Measurements from ENCODE around the gene ARSJ. TPM values are rescaled to one million over a fixed set of nuclear protein-coding genes. Genes with fewer than 3 reads are reported as not detected.

ARSJ gene
- total and polyA plus RNA-seq, 4 donors = 2.3 to 20.6 (median 6.6) TPM

DNA sequence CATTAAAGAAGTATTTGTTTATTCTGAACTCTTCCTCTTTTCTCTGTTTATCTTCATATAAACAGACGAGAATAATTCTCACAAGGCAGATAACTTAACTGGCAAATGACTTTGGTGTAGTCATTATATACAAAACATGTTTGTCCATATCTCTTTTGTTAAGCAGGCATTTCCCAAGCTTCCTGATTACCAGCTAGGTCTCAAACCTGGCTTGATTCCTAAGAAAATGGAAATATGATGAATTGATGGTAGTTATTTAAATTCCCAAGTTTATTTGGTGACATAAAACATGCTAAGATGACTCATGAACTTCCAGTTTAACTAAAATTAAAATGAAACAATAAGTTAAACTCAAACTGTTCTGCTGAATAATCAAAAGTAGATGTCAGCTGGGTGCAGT is 96.8 kb downstream of the ARSJ start:
- H3K4me1 ChIP-seq (ENCODE audit: control insufficient read depth in 5 of 5, insufficient read depth in 5 of 5, low read length in 5 of 5) = peaks cover 0 to 8% (median 0%) of the 10 kb centered on the region in 5 donors
- H3K36me3 ChIP-seq (ENCODE audit: control insufficient read depth in 4 of 4, insufficient read depth in 4 of 4, low read length in 4 of 4) = no peaks in the 10 kb centered on the region
- no peaks in the 10 kb centered on the region for H3K27me3 ChIP-seq (ENCODE audit: control insufficient read depth in 3 of 3, insufficient read depth in 3 of 3, low read length in 2 of 3)
- WGBS, 2 donors = 49 to 56% methylated on average over 1 of the region's 1 CpG
- no peak overlapping the region for H3K27ac ChIP-seq (ENCODE audit: low read depth in 1 of 2, low read length in 1 of 2)
- DNase-seq = peak in 1 of 3 donors; percentile 18
- H3K4me3 ChIP-seq = no peak overlapping the region
- TF ChIP-seq, protein P1, sequence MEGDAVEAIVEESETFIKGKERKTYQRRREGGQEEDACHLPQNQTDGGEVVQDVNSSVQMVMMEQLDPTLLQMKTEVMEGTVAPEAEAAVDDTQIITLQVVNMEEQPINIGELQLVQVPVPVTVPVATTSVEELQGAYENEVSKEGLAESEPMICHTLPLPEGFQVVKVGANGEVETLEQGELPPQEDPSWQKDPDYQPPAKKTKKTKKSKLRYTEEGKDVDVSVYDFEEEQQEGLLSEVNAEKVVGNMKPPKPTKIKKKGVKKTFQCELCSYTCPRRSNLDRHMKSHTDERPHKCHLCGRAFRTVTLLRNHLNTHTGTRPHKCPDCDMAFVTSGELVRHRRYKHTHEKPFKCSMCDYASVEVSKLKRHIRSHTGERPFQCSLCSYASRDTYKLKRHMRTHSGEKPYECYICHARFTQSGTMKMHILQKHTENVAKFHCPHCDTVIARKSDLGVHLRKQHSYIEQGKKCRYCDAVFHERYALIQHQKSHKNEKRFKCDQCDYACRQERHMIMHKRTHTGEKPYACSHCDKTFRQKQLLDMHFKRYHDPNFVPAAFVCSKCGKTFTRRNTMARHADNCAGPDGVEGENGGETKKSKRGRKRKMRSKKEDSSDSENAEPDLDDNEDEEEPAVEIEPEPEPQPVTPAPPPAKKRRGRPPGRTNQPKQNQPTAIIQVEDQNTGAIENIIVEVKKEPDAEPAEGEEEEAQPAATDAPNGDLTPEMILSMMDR (IDR thresholded peaks at IDR 0.05; ENCODE audit: control extremely low read depth, extremely low read depth) = no peak
- ATAC-seq (ENCODE audit: insufficient read depth, low FRiP score) = no peak
- no peaks in the 10 kb centered on the region for H3K9me3 ChIP-seq (ENCODE audit: control insufficient read depth in 4 of 4, insufficient read depth in 3 of 4, low read length in 3 of 4)
- no peak overlapping the region for H3K9ac ChIP-seq (ENCODE audit: insufficient read depth in 1 of 2, low read length in 2 of 2)

DNA sequence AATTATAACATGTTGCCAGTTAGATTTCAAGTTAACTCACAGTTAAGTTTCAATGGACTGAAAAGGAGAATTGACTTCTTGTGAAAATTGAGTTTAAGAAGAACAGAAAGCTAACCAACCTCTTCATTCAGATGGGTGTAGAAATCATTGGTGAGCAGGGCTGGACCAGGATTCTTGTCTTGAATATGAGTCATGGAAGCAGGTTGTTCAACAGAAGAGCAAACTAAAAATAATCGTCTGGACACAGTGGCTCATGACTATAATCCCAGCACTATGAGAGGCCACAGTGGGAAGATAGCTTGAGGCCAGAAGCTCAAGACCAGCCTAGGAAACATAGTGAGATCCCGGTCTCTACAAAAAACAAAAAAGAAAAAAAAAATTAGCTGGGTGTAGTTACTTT is 98.2 kb downstream of the ARSJ start:
- H3K4me1 ChIP-seq (ENCODE audit: control insufficient read depth in 5 of 5, insufficient read depth in 5 of 5, low read length in 5 of 5) = peaks cover 0 to 8% (median 0%) of the 10 kb centered on the region in 5 donors
- 79 to 86% methylated on average over 2 of the region's 2 CpGs for WGBS, 2 donors
- H3K9me3 ChIP-seq (ENCODE audit: control insufficient read depth in 4 of 4, insufficient read depth in 3 of 4, low read length in 3 of 4) = no peaks in the 10 kb centered on the region
- H3K27ac ChIP-seq (ENCODE audit: low read depth in 1 of 2, low read length in 1 of 2) = no peak overlapping the region
- no peaks in the 10 kb centered on the region for H3K27me3 ChIP-seq (ENCODE audit: control insufficient read depth in 3 of 3, insufficient read depth in 3 of 3, low read length in 2 of 3)
- TF ChIP-seq, protein P1 (IDR thresholded peaks at IDR 0.05; ENCODE audit: control extremely low read depth, extremely low read depth) = no peak
- DNase-seq (no peak), ATAC-seq (ENCODE audit: insufficient read depth, low FRiP score) (no peak)
- H3K36me3 ChIP-seq (ENCODE audit: control insufficient read depth in 4 of 4, insufficient read depth in 4 of 4, low read length in 4 of 4) = no peaks in the 10 kb centered on the region
- no peak overlapping the region for H3K9ac ChIP-seq (ENCODE audit: insufficient read depth in 1 of 2, low read length in 2 of 2)
- H3K4me3 ChIP-seq = no peak overlapping the region

DNA sequence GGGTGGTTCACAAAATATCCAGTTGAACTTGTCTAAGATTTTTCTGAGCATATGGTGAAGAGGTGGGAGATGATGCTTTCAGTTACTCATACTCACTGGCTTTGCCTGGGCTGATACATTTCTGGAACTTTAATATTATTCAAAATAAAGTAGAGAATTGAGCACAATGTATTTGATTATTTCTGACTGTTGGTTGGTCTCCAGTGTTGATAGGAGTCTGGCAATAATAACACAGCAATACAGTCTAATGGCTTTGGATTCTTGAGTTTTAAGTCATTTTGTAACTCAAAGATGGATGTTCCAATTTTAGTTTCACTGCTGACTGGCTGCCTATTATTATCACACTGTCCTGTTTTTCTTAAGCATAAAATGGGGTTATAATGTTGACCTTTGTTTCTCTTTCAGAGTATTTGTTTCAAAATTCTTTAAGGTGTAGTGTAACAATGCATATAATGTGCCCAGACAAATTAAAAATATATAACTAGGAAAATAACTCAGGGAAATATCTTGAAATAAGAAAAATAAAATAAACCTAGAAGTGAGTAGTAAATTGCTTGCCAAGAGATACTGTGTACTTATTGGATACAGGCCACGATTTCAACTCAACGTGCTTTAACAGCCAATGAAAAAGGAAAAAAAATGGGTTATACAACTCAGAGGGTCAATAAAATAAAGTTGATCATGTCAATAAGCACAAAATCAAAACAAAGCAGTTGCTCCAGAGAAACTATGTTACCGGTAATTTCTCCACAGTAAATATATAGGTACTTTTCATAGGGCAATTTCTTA is 99.0 kb downstream of the ARSJ start:
- Histone ChIP-seq H3K36me3 (ENCODE audit: control insufficient read depth in 4 of 4, insufficient read depth in 4 of 4, low read length in 4 of 4) (no peaks in the 10 kb centered on the region), H3K9me3 (ENCODE audit: control insufficient read depth in 4 of 4, insufficient read depth in 3 of 4, low read length in 3 of 4) (no peaks in the 10 kb centered on the region), H3K27me3 (ENCODE audit: control insufficient read depth in 3 of 3, insufficient read depth in 3 of 3, low read length in 2 of 3) (no peaks in the 10 kb centered on the region), H3K4me1 (ENCODE audit: control insufficient read depth in 5 of 5, insufficient read depth in 5 of 5, low read length in 5 of 5) (peaks cover 0 to 8% (median 0%) of the 10 kb centered on the region in 5 donors), H3K9ac (ENCODE audit: insufficient read depth in 1 of 2, low read length in 2 of 2) (no peak overlapping the region), H3K4me3 (no peak overlapping the region), H3K27ac (ENCODE audit: low read depth in 1 of 2, low read length in 1 of 2) (no peak overlapping the region)
- DNase-seq = peak in 2 of 3 donors; percentile 25 to 33
- WGBS, 2 donors = 72 to 80% methylated on average over 3 of the region's 3 CpGs
- TF ChIP-seq, protein P1 (IDR thresholded peaks at IDR 0.05; ENCODE audit: control extremely low read depth, extremely low read depth) = no peak
- ATAC-seq (ENCODE audit: insufficient read depth, low FRiP score) = no peak

All from lung (tissue), 12 donors.